K562 (cell line): Measurements from ENCODE around the gene ARMC7. TPM values are rescaled to one million over a fixed set of nuclear protein-coding genes. Genes with fewer than 3 reads are reported as not detected.

ENCODE experiments used
- CUX1 ChIP-seq: fragments of 200-800 bp; sonication (Bioruptor generic); IDR thresholded peaks from 2 replicates; pipeline ENCODE4 v1.6.1; 2016; ENCODE audit warnings: missing genetic modification characterization, missing compliant biosample characterization
- EHMT2 ChIP-seq: fragments of 450-650 bp; IDR thresholded peaks from 2 replicates; pipeline ENCODE4 v1.6.1; 2018; ENCODE audit warnings: antibody characterized with exemption
- ELK3 ChIP-seq: fragments of 450-650 bp; formaldehyde crosslinking; IDR thresholded peaks from 2 replicates; pipeline ENCODE4 v1.4.0; 2020; ENCODE audit warnings: mild to moderate bottlenecking
- GTF2F1 ChIP-seq: IDR thresholded peaks from 2 replicates; pipeline ENCODE4 v1.6.1; 2011; ENCODE audit warnings: low read depth, low read length, improper control_type of control experiment
- MEF2A ChIP-seq: IDR thresholded peaks from 2 replicates; pipeline ENCODE4 v1.6.1; 2011; ENCODE audit warnings: low read depth, mild to moderate bottlenecking, low read length, moderate library complexity; ENCODE audit not compliant: control insufficient read depth
- MGA ChIP-seq: fragments of 450-650 bp; IDR thresholded peaks from 2 replicates; pipeline ENCODE4 v1.6.1; 2016; ENCODE audit warnings: mild to moderate bottlenecking, moderate library complexity
- NONO ChIP-seq, 2 experiments: fragments of 200-400 bp in 1 of 2; fragments of 450-650 bp in 1 of 2; formaldehyde crosslinking in 1 of 2; IDR thresholded peaks; 2 replicates each; pipeline ENCODE4 v1.6.1; 2017; ENCODE audit warnings: low read depth in 2 of 2, mild to moderate bottlenecking in 2 of 2, moderate library complexity in 2 of 2, low read length in 1 of 2
- ZNF561 ChIP-seq: fragments of 450-650 bp; formaldehyde crosslinking; conservative IDR thresholded peaks from 2 replicates; pipeline ENCODE4 v1.4.0; 2020; ENCODE audit warnings: mild to moderate bottlenecking, moderate library complexity
- polyA plus RNA-seq, 8 experiments: library from polyadenylated mRNA; depleted of rRNA in 4 of 8; stranded (reverse) in 5 of 8; unstranded in 3 of 8; fragments of >200 nt; fragmentation: Nextera tagmentation in 2 of 8; fragmentation: Illumina TruSeq in 1 of 8; extraction: Ambion mirVana in 2 of 8; extraction: Trizol in 1 of 8; gene quantifications; 2 replicates each; pipeline versions ENCODE4 v1.2.1 to v1.2.3, GENCODE V29; 2011 to 2014; ENCODE audit warnings: inconsistent platforms in 1 of 8, missing spikeins in 1 of 8
- total RNA-seq, 7 experiments: library from RNA; depleted of rRNA in 6 of 7; stranded (reverse); fragments of >200 nt in 6 of 7; fragmentation: Illumina TruSeq in 2 of 7; extraction: Trizol in 2 of 7; gene quantifications; 2 replicates each; pipeline versions ENCODE4 v1.2.1 to v1.2.3, GENCODE V29; 2011 to 2021; ENCODE audit warnings: low replicate concordance in 1 of 7

Gene ARMC7
- total and polyA plus RNA-seq, 9 of the 15 experiments (the other 6 are each of a cell fraction or from before 2014, with no cell fraction given), result 1.4 to 15.2 (median 5.9) TPM

- TF ChIP-seq MGA (no peak; the same call in 1 of the 2 replicates), ZNF561 (no peak), MEF2A (no peak), GTF2F1 (no peak), NONO (IDR thresholded peaks at IDR 0.05; ENCODE audit: low read depth in 2 of 2, low read length in 1 of 2) (peak in 1 of 2 experiments; percentile 75; a peak in 1 of 4 replicates), ELK3 (no peak), EHMT2 (no peak), CUX1 (CRISPR knock-in tag) (no peak)
Observed at GRCh38 chr17:75087558-75088453, 22.0 kb upstream of the ARMC7 start, which contains the start of gene SLC16A5 (continued).
